SK-N-SH (cell line): ENCODE measurements around the gene C2orf92. TPM values are rescaled to one million over a fixed set of nuclear protein-coding genes. Genes with fewer than 3 reads are reported as not detected.

ENCODE experiments used
- CTCF ChIA-PET: fragments of 300-600, 350-600 bp; formaldehyde crosslinking; extraction: SDS; loops from one replicate; lab custom pipeline; 2021; lab: Yijun Ruan, JAX
- POLR2A ChIA-PET: fragments of 350-600 bp; sonication (Branson Sonifier 250); formaldehyde crosslinking; extraction: SDS; loops from one replicate; lab custom pipeline; 2020; ENCODE audit warnings: antibody characterized with exemption, inconsistent platforms; lab: Yijun Ruan, JAX
- DNase-seq: peaks from one replicate; pipeline ENCODE4 v3.0.0; 2012
- H2AFZ ChIP-seq: fragments of 200-600 bp; sonication (generic); 2 replicates; pipeline ENCODE4 v1.8.1; 2016; ENCODE audit warnings: antibody characterized with exemption, mild to moderate bottlenecking, low read depth
- H3F3A ChIP-seq: fragments of 200-600 bp; sonication (generic); replicated peaks from 2 replicates; pipeline ENCODE3; 2016; ENCODE audit warnings: antibody characterized with exemption, mild to moderate bottlenecking; ENCODE audit not compliant: insufficient read depth
- H3K27ac ChIP-seq, 2 experiments: fragments of 200-500 bp in 1 of 2; fragments of 200-600 bp in 1 of 2; sonication (Bioruptor generic) in 1 of 2; sonication (generic), shearing (Covaris generic) in 1 of 2; 2 replicates each; pipeline versions ENCODE4 v1.5.1 to v1.6.1; 2014 to 2016; ENCODE audit warnings: low read depth in 2 of 2, inconsistent platforms in 1 of 2, low read length in 1 of 2, mild to moderate bottlenecking in 1 of 2, mixed read lengths in 1 of 2
- H3K27me3 ChIP-seq: fragments of 200-600 bp; sonication (generic), shearing (Covaris generic); 2 replicates; pipeline ENCODE4 v1.6.1; 2016; ENCODE audit warnings: mixed run types; ENCODE audit not compliant: insufficient read depth
- H3K36me3 ChIP-seq, 2 experiments: fragments of 200-500 bp in 1 of 2; fragments of 200-600 bp in 1 of 2; sonication (Bioruptor generic) in 1 of 2; sonication (generic) in 1 of 2; replicated peaks in 1 of 2; 2 replicates each; pipeline versions ENCODE3 to v1.5.1; 2014 to 2016; ENCODE audit warnings: low read length in 1 of 2, mild to moderate bottlenecking in 1 of 2; ENCODE audit not compliant: insufficient read depth in 2 of 2, control insufficient read depth in 1 of 2
- H3K4me1 ChIP-seq, 2 experiments: fragments of 200-500 bp in 1 of 2; fragments of 200-600 bp in 1 of 2; sonication (Bioruptor generic) in 1 of 2; sonication (generic), shearing (Covaris generic) in 1 of 2; 2 replicates each; pipeline versions ENCODE4 v1.5.1 to v1.6.1; 2014 to 2016; ENCODE audit warnings: low read depth in 1 of 2, low read length in 1 of 2, mixed run types in 1 of 2; ENCODE audit not compliant: insufficient read depth in 2 of 2, control insufficient read depth in 1 of 2
- H3K4me2 ChIP-seq: fragments of 200-600 bp; sonication (generic), shearing (Covaris generic); 2 replicates; pipeline ENCODE4 v1.6.1; 2017; ENCODE audit warnings: mixed run types
- H3K4me3 ChIP-seq, 2 experiments: fragments of 200-500 bp in 1 of 2; fragments of 200-600 bp in 1 of 2; sonication (Bioruptor generic) in 1 of 2; sonication (generic), shearing (Covaris generic) in 1 of 2; 2 replicates each; pipeline versions ENCODE4 v1.5.1 to v1.8.1; 2014 to 2016; ENCODE audit warnings: low read depth in 2 of 2, inconsistent platforms in 1 of 2, low read length in 1 of 2, mild to moderate bottlenecking in 1 of 2, mixed read lengths in 1 of 2, moderate library complexity in 1 of 2
- H3K79me2 ChIP-seq: fragments of 200-600 bp; sonication (generic); 2 replicates; pipeline ENCODE4 v1.8.1; 2017; ENCODE audit warnings: mild to moderate bottlenecking; ENCODE audit not compliant: insufficient read depth
- H3K9ac ChIP-seq: fragments of 200-600 bp; sonication (generic); 2 replicates; pipeline ENCODE4 v1.6.1; 2017; ENCODE audit warnings: mixed run types
- H3K9me2 ChIP-seq: fragments of 200-600 bp; sonication (generic); 2 replicates; pipeline ENCODE4 v1.6.1; 2017; ENCODE audit warnings: mixed run types
- H3K9me3 ChIP-seq: fragments of 200-600 bp; sonication (generic); 2 replicates; pipeline ENCODE4 v1.6.1; 2017; ENCODE audit warnings: mixed run types, mild to moderate bottlenecking, moderate library complexity
- H4K20me1 ChIP-seq: fragments of 200-600 bp; sonication (generic); 2 replicates; pipeline ENCODE4 v1.6.1; 2017; ENCODE audit warnings: mild to moderate bottlenecking, mixed run types; ENCODE audit not compliant: insufficient read depth
- CTCF ChIP-seq: fragments of 200-600 bp; sonication (generic); IDR thresholded peaks from 2 replicates; pipeline ENCODE4 v1.6.1; 2017; ENCODE audit warnings: antibody characterized with exemption, mild to moderate bottlenecking, moderate library complexity
- FOXJ3 ChIP-seq: sonication (generic); formaldehyde crosslinking; IDR thresholded peaks from 2 replicates; pipeline ENCODE4 v1.5.1; 2020; ENCODE audit warnings: mild to moderate bottlenecking, missing genetic modification reagents
- FOXM1 ChIP-seq: IDR thresholded peaks from 2 replicates; pipeline ENCODE4 v1.4.0; 2012; ENCODE audit warnings: low read depth, mild to moderate bottlenecking
- GATA2 ChIP-seq: sonication (generic); formaldehyde crosslinking; IDR thresholded peaks from 2 replicates; pipeline ENCODE4 v1.5.0; 2020; ENCODE audit warnings: mild to moderate bottlenecking, missing genetic modification reagents
- JUND ChIP-seq: IDR thresholded peaks from 2 replicates; pipeline ENCODE4 v1.4.0; 2012
- MEF2A ChIP-seq: IDR thresholded peaks from 2 replicates; pipeline ENCODE4 v1.4.0; 2012; ENCODE audit warnings: low read depth, borderline replicate concordance
- MXI1 ChIP-seq: IDR thresholded peaks from 2 replicates; pipeline ENCODE4 v1.6.1; 2012; ENCODE audit warnings: mild to moderate bottlenecking, low read depth, low read length, improper control_type of control experiment
- NFIC ChIP-seq: IDR thresholded peaks from 2 replicates; pipeline ENCODE4 v1.4.0; 2012; ENCODE audit warnings: borderline replicate concordance
- RAD21 ChIP-seq: IDR thresholded peaks from 2 replicates; pipeline ENCODE4 v1.6.1; 2012; ENCODE audit warnings: mild to moderate bottlenecking, low read length
- REST ChIP-seq: IDR thresholded peaks from 2 replicates; pipeline ENCODE4 v1.6.1; 2012; ENCODE audit warnings: mild to moderate bottlenecking, low read depth, low read length, moderate library complexity
- RFX5 ChIP-seq: IDR thresholded peaks from 2 replicates; pipeline ENCODE4 v1.6.1; 2012; ENCODE audit warnings: mild to moderate bottlenecking, improper control_type of control experiment, low read length
- RXRA ChIP-seq: IDR thresholded peaks from 2 replicates; pipeline ENCODE4 v1.4.0; 2012; ENCODE audit warnings: low read depth, mild to moderate bottlenecking, borderline replicate concordance
- SIN3A ChIP-seq: IDR thresholded peaks from 2 replicates; pipeline ENCODE4 v1.6.1; 2012; ENCODE audit warnings: low read depth, mild to moderate bottlenecking, low read length, moderate library complexity, borderline replicate concordance
- SMC3 ChIP-seq: IDR thresholded peaks from 2 replicates; pipeline ENCODE4 v1.6.1; 2012; ENCODE audit warnings: low read depth, low read length, improper control_type of control experiment
- USF2 ChIP-seq: fragments of 150-350 bp; IDR thresholded peaks from 2 replicates; pipeline ENCODE4 v1.6.1; 2017; ENCODE audit warnings: antibody characterized with exemption, low read length, low read depth, borderline replicate concordance
- YY1 ChIP-seq: IDR thresholded peaks from 2 replicates; pipeline ENCODE4 v1.4.0; 2012; ENCODE audit warnings: low read depth, mild to moderate bottlenecking
- ZBTB33 ChIP-seq: IDR thresholded peaks from 2 replicates; pipeline ENCODE4 v1.4.0; 2012; ENCODE audit warnings: low read depth, borderline replicate concordance
- WGBS: methylation state at CpG from one replicate; pipeline ENCODE4 v1.1.6; 2017; ENCODE audit warnings: low lambda C conversion rate; 5-methylcytosine and 5-hydroxymethylcytosine counted together
- polyA plus RNA-seq, 3 experiments: library from polyadenylated mRNA; depleted of rRNA; stranded (reverse); fragments of >200 nt; gene quantifications; 2 replicates each; pipeline ENCODE4 v1.2.3, GENCODE V29; 2012
- TF ChIP-seq, protein P1 (sequence below): IDR thresholded peaks from 2 replicates; pipeline ENCODE4 v1.4.0; 2012; ENCODE audit warnings: low read depth

The C2orf92 gene
- polyA plus RNA-seq, 1 of the 3 experiments (the other 2 are of a cell fraction) = 3.1 TPM

- no peaks in the 10 kb centered on the region; a peak in 1 of 4 replicates for H3K4me1 ChIP-seq
- no peaks in the 10 kb centered on the region for H3K27me3 ChIP-seq
- no peak overlapping the region for H2AFZ ChIP-seq
- no peak overlapping the region for H3K4me2 ChIP-seq
- no peaks in the 10 kb centered on the region for H3F3A ChIP-seq
- no peaks in the 10 kb centered on the region for H3K9me3 ChIP-seq
- 65% methylated on average over 8 of the region's 23 CpGs for WGBS
- H3K9ac ChIP-seq = no peak overlapping the region
- no peak overlapping the region for H3K27ac ChIP-seq
- POLR2A ChIA-PET = no interaction called here
- H3K4me3 ChIP-seq = no peak overlapping the region
- DNase-seq = no peak
- H3K36me3 ChIP-seq = no peaks in the 10 kb centered on the region
- no peaks in the 10 kb centered on the region for H3K9me2 ChIP-seq
- H4K20me1 ChIP-seq = no peaks in the 10 kb centered on the region
- CTCF ChIA-PET = interaction anchor here (0.9 to 3.5 kb wide), 14 partner anchors 9 to 652 kb away, joined by 3 to 37 read pairs (median 12); no protein-coding TSS in a partner anchor
- H3K79me2 ChIP-seq = no peaks in the 10 kb centered on the region
- TF ChIP-seq SMC3 = no peak
- TF ChIP-seq FOXM1 = no peak
- TF ChIP-seq CTCF = no peak
- no peak for TF ChIP-seq USF2
- TF ChIP-seq, all 33 proteins: peak for 0
Measured at GRCh38 chr2:97739020-97739892, 69.7 kb downstream of the C2orf92 start.

DNA sequence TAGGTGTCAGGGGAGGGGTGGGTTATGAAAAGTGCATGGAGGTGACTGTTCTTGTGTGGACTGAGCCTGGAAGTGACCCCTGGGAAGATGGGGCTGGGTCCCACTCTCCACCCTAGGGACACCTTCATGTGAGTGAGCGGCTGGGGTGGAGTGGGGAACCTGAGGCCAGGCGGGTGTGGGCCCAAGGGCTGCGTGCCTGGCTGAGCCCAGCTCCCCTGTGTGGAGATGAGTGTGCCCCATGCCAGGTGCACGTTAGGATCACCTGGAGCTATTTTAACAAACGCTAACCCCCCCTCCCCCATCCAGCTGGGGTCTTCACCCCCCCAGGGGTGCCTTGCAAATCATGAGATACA lies 70.4 kb downstream of the C2orf92 start:
- ChIA-PET POLR2A (no interaction called here), CTCF (interaction anchor here (0.9 to 3.5 kb wide), 14 partner anchors 9 to 645 kb away, joined by 3 to 37 read pairs (median 12); no protein-coding TSS in a partner anchor)
- H4K20me1 ChIP-seq = no peaks in the 10 kb centered on the region
- no peaks in the 10 kb centered on the region for H3K9me2 ChIP-seq
- H3K27me3 ChIP-seq = no peaks in the 10 kb centered on the region
- DNase-seq = no peak
- H3K4me3 ChIP-seq = no peak overlapping the region
- no peak overlapping the region for H3K4me2 ChIP-seq
- H2AFZ ChIP-seq = no peak overlapping the region
- H3K9ac ChIP-seq = no peak overlapping the region
- 14% methylated on average over 1 of the region's 5 CpGs for WGBS
- no peaks in the 10 kb centered on the region for H3K79me2 ChIP-seq
- no peak overlapping the region for H3K27ac ChIP-seq
- H3K36me3 ChIP-seq = no peaks in the 10 kb centered on the region
- no peaks in the 10 kb centered on the region for H3F3A ChIP-seq
- H3K9me3 ChIP-seq = no peaks in the 10 kb centered on the region
- H3K4me1 ChIP-seq = no peaks in the 10 kb centered on the region; a peak in 1 of 4 replicates
- TF ChIP-seq GATA2 (no peak), RXRA (no peak), YY1 (no peak), REST (no peak), MXI1 (no peak), SIN3A (no peak), NFIC (no peak), RFX5 (no peak), MEF2A (no peak), SMC3 (no peak), ZBTB33 (no peak), FOXJ3 (CRISPR knock-in tag) (no peak), JUND (no peak), RAD21 (no peak)
- TF ChIP-seq, protein P1, sequence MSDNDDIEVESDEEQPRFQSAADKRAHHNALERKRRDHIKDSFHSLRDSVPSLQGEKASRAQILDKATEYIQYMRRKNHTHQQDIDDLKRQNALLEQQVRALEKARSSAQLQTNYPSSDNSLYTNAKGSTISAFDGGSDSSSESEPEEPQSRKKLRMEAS = no peak
